Neural cell (in vitro differentiated cells): ENCODE results near the gene ARL8A. TPM values are rescaled to one million over a fixed set of nuclear protein-coding genes. Genes with fewer than 3 reads are reported as not detected.

Source experiments
- H2AFZ ChIP-seq: fragments of 200-600, 300-800 bp; sonication (generic), shearing (Covaris generic); 2 replicates; pipeline ENCODE4 v1.6.0; 2014; ENCODE audit warnings: low read depth, mild to moderate bottlenecking, antibody characterized with exemption, low read length, moderate library complexity
- H3F3A ChIP-seq: fragments of 200-600 bp; shearing (Covaris generic); 2 replicates; pipeline ENCODE4 v1.6.1; 2016; ENCODE audit warnings: mild to moderate bottlenecking, moderate library complexity, mixed read lengths, antibody characterized with exemption, low read length; ENCODE audit not compliant: insufficient read depth, poor library complexity, severe bottlenecking
- H3K27ac ChIP-seq: fragments of 200-600, 300-800 bp; sonication (generic), shearing (Covaris generic); 2 replicates; pipeline ENCODE4 v1.5.1; 2014; ENCODE audit warnings: mild to moderate bottlenecking, low read length, moderate library complexity
- H3K27me3 ChIP-seq: fragments of 300-800, 200-600 bp; sonication (generic), shearing (Covaris generic); 2 replicates; pipeline ENCODE4 v1.6.0; 2014; ENCODE audit warnings: mild to moderate bottlenecking, low read depth, low read length, moderate library complexity; ENCODE audit not compliant: insufficient read depth
- H3K36me3 ChIP-seq: fragments of 300-800, 200-600 bp; sonication (generic), shearing (Covaris generic); 2 replicates; pipeline ENCODE4 v1.5.1; 2014; ENCODE audit warnings: mild to moderate bottlenecking, antibody characterized with exemption, low read length, moderate library complexity; ENCODE audit not compliant: insufficient read depth
- H3K4me2 ChIP-seq: fragments of 300-800, 200-600 bp; sonication (generic), shearing (Covaris generic); 2 replicates; pipeline ENCODE4 v1.6.0; 2014; ENCODE audit warnings: mild to moderate bottlenecking, low read length
- H3K4me3 ChIP-seq: fragments of 300-800, 200-600 bp; sonication (generic), shearing (Covaris generic); 2 replicates; pipeline ENCODE4 v1.5.1; 2014; ENCODE audit warnings: mild to moderate bottlenecking, low read length, moderate library complexity
- H3K79me2 ChIP-seq: fragments of 200-600 bp; shearing (Covaris generic); replicated peaks from 2 replicates; pipeline ENCODE4 v1.6.0; 2014; ENCODE audit warnings: mild to moderate bottlenecking, low read length, moderate library complexity; ENCODE audit not compliant: insufficient read depth
- H3K9ac ChIP-seq: fragments of 300-800, 200-600 bp; sonication (generic), shearing (Covaris generic); 2 replicates; pipeline ENCODE4 v1.6.1; 2016; ENCODE audit warnings: mild to moderate bottlenecking, low read length, mixed read lengths
- H3K9me2 ChIP-seq: fragments of 200-600 bp; shearing (Covaris generic); 2 replicates; pipeline ENCODE4 v1.6.1; 2016; ENCODE audit warnings: mild to moderate bottlenecking, low read length, mixed read lengths; ENCODE audit not compliant: insufficient read depth
- H3K9me3 ChIP-seq: fragments of 200-600, 300-800 bp; sonication (generic), shearing (Covaris generic); 2 replicates; pipeline ENCODE4 v1.6.1; 2016; ENCODE audit warnings: mild to moderate bottlenecking, mixed run types, low read length, moderate library complexity, mixed read lengths
- H4K20me1 ChIP-seq: fragments of 200-600 bp; shearing (Covaris generic); 2 replicates; pipeline ENCODE4 v1.6.1; 2016; ENCODE audit warnings: mild to moderate bottlenecking, mixed run types; ENCODE audit not compliant: insufficient read depth
- CTCF ChIP-seq: fragments of 450-650 bp; IDR thresholded peaks from 2 replicates; pipeline ENCODE4 v1.5.1; 2014; ENCODE audit warnings: antibody characterized with exemption, mild to moderate bottlenecking, moderate library complexity; ENCODE audit not compliant: poor library complexity, severe bottlenecking
- EP300 ChIP-seq: fragments of 450-650 bp; conservative IDR thresholded peaks from 2 replicates; pipeline ENCODE4 v1.6.1; 2014; ENCODE audit warnings: antibody characterized with exemption, mild to moderate bottlenecking, moderate library complexity; ENCODE audit not compliant: poor library complexity, severe bottlenecking
- EZH2 ChIP-seq: fragments of 200-600, 300-800 bp; shearing (Covaris generic), sonication (generic); IDR thresholded peaks from 2 replicates; pipeline ENCODE4 v1.6.1; 2014; ENCODE audit warnings: antibody characterized with exemption, low read length, borderline replicate concordance, mild to moderate bottlenecking; ENCODE audit not compliant: insufficient read depth, poor library complexity, severe bottlenecking
- MXI1 ChIP-seq: fragments of 450-650 bp; conservative IDR thresholded peaks from 2 replicates; pipeline ENCODE4 v1.6.1; 2014; ENCODE audit warnings: antibody characterized with exemption, mild to moderate bottlenecking; ENCODE audit not compliant: poor library complexity, severe bottlenecking
- POLR2AphosphoS5 ChIP-seq: IDR thresholded peaks from 2 replicates; pipeline ENCODE4 v1.6.1; 2012
- RAD21 ChIP-seq: fragments of 450-650 bp; conservative IDR thresholded peaks from 2 replicates; pipeline ENCODE4 v1.6.1; 2014; ENCODE audit warnings: antibody characterized with exemption, mild to moderate bottlenecking, moderate library complexity
- REST ChIP-seq: IDR thresholded peaks from 2 replicates; pipeline ENCODE4 v1.6.1; 2012; ENCODE audit warnings: borderline replicate concordance
- SMC3 ChIP-seq: fragments of 450-650 bp; conservative IDR thresholded peaks from 2 replicates; pipeline ENCODE4 v1.6.1; 2014; ENCODE audit warnings: antibody characterized with exemption, mild to moderate bottlenecking, moderate library complexity; ENCODE audit not compliant: poor library complexity
- TAF1 ChIP-seq: IDR thresholded peaks from 2 replicates; pipeline ENCODE4 v1.6.1; 2012; ENCODE audit warnings: low read depth
- polyA plus RNA-seq: library from polyadenylated mRNA; depleted of rRNA; stranded (reverse); fragments of >200 nt; gene quantifications from 2 replicates; pipeline ENCODE4 v1.2.3, GENCODE V29; 2014

Gene ARL8A
- polyA plus RNA-seq, 1 donor from 2014 or later, result 89.4 TPM

GRCh38 chr1:202088206-202088605 lies 56.3 kb downstream of the ARL8A start:
- Histone ChIP-seq H3K27ac (no peak overlapping the region), H3F3A (no peaks in the 10 kb centered on the region)

DNA sequence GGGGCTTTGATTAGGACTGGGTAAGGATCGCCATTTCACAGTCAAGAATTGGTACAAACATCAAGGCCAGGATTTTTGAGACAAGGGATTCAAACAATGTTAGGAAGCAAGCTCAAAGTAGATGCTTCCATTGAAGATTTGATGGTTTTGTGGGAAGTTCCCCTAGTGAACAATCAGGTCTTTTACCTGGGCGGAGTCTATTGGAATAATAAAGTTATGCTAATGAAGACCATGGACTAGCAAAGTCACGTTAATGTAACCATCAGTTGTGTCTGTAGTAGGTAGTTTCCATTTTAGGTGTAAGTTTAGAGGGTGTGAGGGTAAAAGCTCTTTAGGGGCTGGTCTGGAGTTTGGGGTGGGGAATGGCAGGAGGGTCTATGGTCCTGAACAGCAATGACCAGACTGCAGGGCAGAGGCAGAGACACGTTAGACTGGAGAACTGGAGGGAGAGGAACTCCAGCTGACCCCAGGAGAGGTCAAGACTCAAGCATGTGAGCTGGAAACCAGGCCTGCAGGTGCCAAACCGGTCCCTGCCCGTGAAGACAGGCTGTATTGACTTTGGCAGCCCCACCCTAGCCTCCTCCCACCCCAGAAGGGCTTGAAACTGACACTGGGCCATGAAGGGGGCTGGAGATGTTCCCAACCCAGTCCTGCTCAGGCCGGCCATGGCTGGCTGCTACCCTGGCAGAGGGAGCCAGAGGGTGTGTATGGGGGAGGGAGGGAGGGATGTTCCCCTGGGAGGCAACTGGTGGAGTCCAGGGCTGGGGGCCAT lies 57.8 kb downstream of the ARL8A start:
- no peaks in the 10 kb centered on the region for H4K20me1 ChIP-seq
- no peaks in the 10 kb centered on the region for H3K9me3 ChIP-seq
- H3K4me2 ChIP-seq, result no peak overlapping the region
- no peaks in the 10 kb centered on the region for H3K79me2 ChIP-seq
- no peak overlapping the region for H2AFZ ChIP-seq
- no peaks in the 10 kb centered on the region for H3K27me3 ChIP-seq
- H3K27ac ChIP-seq, result no peak overlapping the region
- no peaks in the 10 kb centered on the region for H3K9me2 ChIP-seq
- H3K36me3 ChIP-seq, result no peaks in the 10 kb centered on the region
- H3F3A ChIP-seq, result no peaks in the 10 kb centered on the region
- H3K9ac ChIP-seq, result no peak overlapping the region
- H3K4me3 ChIP-seq, result no peak overlapping the region
- TF ChIP-seq EP300, result no peak
- no peak for TF ChIP-seq TAF1
- TF ChIP-seq EZH2, result no peak
- no peak for TF ChIP-seq SMC3
- TF ChIP-seq CTCF, result no peak

More at GRCh38 chr1:202088206-202088605, 56.3 kb downstream of the ARL8A start:
- no peaks in the 10 kb centered on the region for H3K27me3 ChIP-seq
- H3K9me2 ChIP-seq, result no peaks in the 10 kb centered on the region
- H3K9me3 ChIP-seq, result no peaks in the 10 kb centered on the region
- no peak overlapping the region for H3K9ac ChIP-seq
- TF ChIP-seq RAD21, result no peak
- no peak for TF ChIP-seq MXI1
- TF ChIP-seq EZH2, result no peak
- no peak for TF ChIP-seq REST
- no peak for TF ChIP-seq POLR2AphosphoS5
- no peak for TF ChIP-seq TAF1
- TF ChIP-seq EP300, result no peak
- no peak for TF ChIP-seq CTCF
- TF ChIP-seq SMC3, result no peak
- H2AFZ ChIP-seq, result no peak overlapping the region
- H3K79me2 ChIP-seq, result no peaks in the 10 kb centered on the region
- no peak overlapping the region for H3K4me3 ChIP-seq
- H3K4me2 ChIP-seq, result no peak overlapping the region
- no peaks in the 10 kb centered on the region for H3K36me3 ChIP-seq
- no peaks in the 10 kb centered on the region for H4K20me1 ChIP-seq
